Activated naive CD8-positive, alpha-beta T cell treated with anti-CD3 and anti-CD28 coated beads for 36 hours (primary cell): Measurements from ENCODE around the gene PLA2G4C. TPM values are rescaled to one million over a fixed set of nuclear protein-coding genes. Genes with fewer than 3 reads are reported as not detected.
"Not testable (repeated sequence)": the region's sequence is repeated elsewhere in the genome, so short reads cannot be mapped to it uniquely, and the experiment has no call there.

ENCODE experiments used
- DNase-seq: peaks from one replicate; pipeline ENCODE4 v3.0.0; 2021
- H3K27ac Mint-ChIP-seq: one replicate; pipeline ENCODE4 v1.8.0; 2022; ENCODE audit warnings: mild to moderate bottlenecking, moderate library complexity, mixed read lengths
- H3K27me3 Mint-ChIP-seq: one replicate; pipeline ENCODE4 v1.8.0; 2022; ENCODE audit warnings: mild to moderate bottlenecking, mixed read lengths
- H3K36me3 Mint-ChIP-seq: one replicate; pipeline ENCODE4 v1.8.0; 2021; ENCODE audit warnings: mild to moderate bottlenecking, mixed read lengths
- H3K4me1 Mint-ChIP-seq: one replicate; pipeline ENCODE4 v1.8.0; 2021; ENCODE audit warnings: mixed read lengths
- H3K4me3 Mint-ChIP-seq: one replicate; pipeline ENCODE4 v1.8.0; 2022; ENCODE audit warnings: mild to moderate bottlenecking, moderate library complexity, mixed read lengths
- H3K9me3 Mint-ChIP-seq: one replicate; pipeline ENCODE4 v1.8.0; 2022; ENCODE audit warnings: mixed read lengths
- total RNA-seq, 2 experiments: library from RNA; stranded (reverse); gene quantifications; one replicate each; pipeline ENCODE4 v1.2.3, GENCODE V29; 2021

The PLA2G4C gene
- total RNA-seq, 2 experiments from 2014 or later = 2.0 to 2.5 TPM

DNA sequence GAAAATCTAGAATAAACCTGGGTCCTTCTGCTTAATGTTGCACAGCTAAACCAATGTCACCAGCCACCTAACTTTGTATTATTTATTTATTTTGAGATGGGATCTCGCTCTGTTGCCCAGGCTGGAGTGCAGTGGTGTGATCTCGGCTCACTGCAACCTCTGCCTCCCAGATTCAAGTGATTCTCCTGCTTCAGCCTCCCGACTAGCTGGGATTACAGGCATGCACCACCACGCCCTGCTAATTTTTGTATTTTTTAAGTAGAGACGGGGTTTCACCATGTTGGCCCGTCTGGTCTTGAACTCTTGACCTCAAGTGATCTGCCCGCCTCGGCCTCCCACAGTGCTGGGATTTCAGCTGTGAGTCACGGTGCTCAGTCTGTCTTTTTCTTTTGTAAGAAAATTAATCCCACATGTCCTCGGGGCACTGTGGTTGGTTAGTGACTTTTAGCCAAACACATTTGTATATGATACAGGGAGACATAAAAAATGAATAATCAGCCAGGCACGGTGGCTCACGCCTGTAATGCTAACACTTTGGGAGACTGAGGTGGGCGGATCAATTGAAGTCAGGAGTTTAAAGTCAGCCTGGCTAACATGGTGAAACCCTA lies 19.4 kb downstream of the PLA2G4C start:
- not testable (repeated sequence) for H3K9me3 Mint-ChIP-seq, H3K4me3 Mint-ChIP-seq, DNase-seq, H3K36me3 Mint-ChIP-seq, H3K4me1 Mint-ChIP-seq, H3K27ac Mint-ChIP-seq
- H3K27me3 Mint-ChIP-seq = peaks cover 21% of the 10 kb centered on the region

DNA sequence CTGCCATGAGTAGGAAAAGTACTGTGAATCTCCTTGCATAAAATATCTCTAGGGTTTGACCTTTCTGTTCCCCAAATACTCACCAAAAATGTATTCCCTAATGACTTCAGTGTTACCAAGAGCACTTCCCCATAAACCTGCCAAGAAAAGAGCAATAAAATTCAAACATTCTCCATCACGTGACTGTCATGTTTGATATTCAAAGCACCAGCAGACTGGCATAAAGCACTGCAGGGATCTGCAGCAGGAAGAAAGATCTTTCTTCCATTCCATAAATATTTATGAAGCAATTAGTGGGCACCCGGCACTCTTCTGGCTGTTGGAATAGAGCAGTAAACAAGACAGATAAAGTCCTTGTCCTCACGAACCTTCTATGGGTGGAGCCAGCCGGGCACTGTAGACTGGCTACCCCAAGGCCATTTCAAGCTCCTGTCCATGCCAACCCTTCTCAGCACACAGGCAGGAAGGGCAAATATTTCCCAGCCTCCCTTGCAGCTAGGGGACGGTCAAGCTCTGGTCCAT lies 20.3 kb downstream of the PLA2G4C start:
- H3K4me1 Mint-ChIP-seq = no peaks in the 10 kb centered on the region
- peaks cover 15% of the 10 kb centered on the region for H3K27me3 Mint-ChIP-seq
- H3K9me3 Mint-ChIP-seq = peaks cover 9% of the 10 kb centered on the region
- no peak overlapping the region for H3K27ac Mint-ChIP-seq
- no peaks in the 10 kb centered on the region for H3K36me3 Mint-ChIP-seq
- no peak overlapping the region for H3K4me3 Mint-ChIP-seq
- DNase-seq = no peak

DNA sequence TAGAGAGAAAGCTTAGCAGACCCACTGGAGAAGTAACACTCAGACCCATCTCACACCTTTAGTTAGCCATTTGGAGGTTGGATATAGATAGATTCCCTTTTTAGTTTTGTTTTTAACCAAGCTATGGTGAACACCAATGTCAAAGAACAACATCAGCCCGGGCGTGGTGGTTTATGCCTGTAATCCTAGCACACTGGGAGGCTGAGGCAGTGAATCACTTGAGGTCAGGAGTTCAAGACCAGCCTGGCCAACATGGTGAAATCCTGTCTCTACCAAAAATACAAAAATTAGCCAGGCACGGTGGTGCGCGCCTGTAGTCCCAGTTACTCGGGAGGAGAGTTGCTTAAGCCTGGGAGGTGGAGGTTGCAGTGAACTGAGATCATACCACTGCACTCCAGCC lies 21.6 kb downstream of the PLA2G4C start:
- DNase-seq, H3K27ac Mint-ChIP-seq, H3K36me3 Mint-ChIP-seq, H3K4me1 Mint-ChIP-seq, H3K4me3 Mint-ChIP-seq, H3K9me3 Mint-ChIP-seq: not testable (repeated sequence)
- H3K27me3 Mint-ChIP-seq = peaks cover 14% of the 10 kb centered on the region

DNA sequence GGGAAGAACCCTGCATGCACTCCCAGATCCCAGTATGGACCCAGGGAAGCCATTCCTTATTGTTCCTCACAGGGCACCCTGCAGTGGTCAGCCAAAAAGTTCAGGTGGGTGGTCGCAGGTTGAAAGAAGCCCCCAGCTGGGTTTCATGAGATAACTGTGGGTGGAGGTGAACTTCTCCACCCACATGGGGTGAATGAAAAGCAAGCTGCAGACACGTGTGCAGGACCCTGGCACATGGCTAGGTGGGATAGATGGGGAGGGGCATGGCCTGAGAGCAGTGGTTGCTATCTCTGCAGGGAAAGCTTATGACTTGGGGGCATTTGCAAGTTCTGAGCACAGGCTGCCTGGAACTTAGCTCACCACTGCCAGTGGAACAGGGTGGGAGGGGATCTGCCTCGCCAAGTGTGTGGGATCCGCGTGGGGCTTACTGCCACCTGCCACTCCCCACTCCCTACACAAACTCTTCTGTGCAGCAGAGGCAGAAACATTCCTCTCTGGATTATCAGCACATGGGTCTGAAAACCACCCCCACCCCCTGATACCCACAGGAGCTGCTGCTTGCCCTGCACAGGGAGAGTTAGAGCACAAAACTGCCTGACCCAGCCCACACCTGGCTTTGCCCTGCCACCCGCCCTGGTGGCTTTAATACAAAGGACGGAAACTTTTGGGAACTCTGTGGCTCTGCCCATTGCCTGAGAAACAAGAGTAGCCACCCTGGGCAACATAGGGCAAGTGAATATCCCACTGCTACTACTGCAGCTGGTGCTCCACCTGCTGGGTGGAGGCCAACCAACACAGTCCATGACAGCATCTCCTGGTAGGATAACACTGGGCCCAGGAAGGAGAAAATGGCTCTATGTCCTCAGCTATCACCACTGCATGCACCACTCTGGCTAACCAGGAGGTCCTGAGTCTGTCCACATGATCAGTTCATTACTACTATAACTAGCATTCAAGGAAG lies 24.4 kb downstream of the PLA2G4C start:
- H3K36me3 Mint-ChIP-seq = no peaks in the 10 kb centered on the region
- H3K27ac Mint-ChIP-seq = no peak overlapping the region
- no peak overlapping the region for H3K4me3 Mint-ChIP-seq
- H3K27me3 Mint-ChIP-seq = peaks cover 14% of the 10 kb centered on the region
- H3K9me3 Mint-ChIP-seq = no peaks in the 10 kb centered on the region
- DNase-seq = no peak
- no peaks in the 10 kb centered on the region for H3K4me1 Mint-ChIP-seq

DNA sequence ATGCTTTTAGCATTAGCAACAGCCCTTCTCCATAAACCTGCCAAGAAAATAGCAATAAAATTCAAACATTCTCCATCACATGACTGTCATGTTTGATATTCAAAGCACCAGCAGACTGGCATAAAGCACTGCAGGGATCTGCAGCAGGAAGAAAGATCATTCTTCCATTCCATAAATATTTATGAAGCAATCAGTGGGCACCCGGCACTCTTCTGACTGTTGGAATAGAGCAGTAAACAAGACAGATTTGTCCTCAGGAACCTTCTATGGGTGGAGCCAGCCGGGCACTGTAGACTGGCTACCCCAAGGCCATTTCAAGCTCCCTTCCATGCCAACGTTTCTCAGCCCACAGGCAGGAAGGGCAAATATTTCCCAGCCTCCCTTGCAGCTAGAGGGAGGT lies 25.5 kb downstream of the PLA2G4C start:
- no peaks in the 10 kb centered on the region for H3K36me3 Mint-ChIP-seq
- no peaks in the 10 kb centered on the region for H3K9me3 Mint-ChIP-seq
- peaks cover 15% of the 10 kb centered on the region for H3K27me3 Mint-ChIP-seq
- no peaks in the 10 kb centered on the region for H3K4me1 Mint-ChIP-seq
- H3K4me3 Mint-ChIP-seq = no peak overlapping the region
- H3K27ac Mint-ChIP-seq = no peak overlapping the region
- DNase-seq = no peak

DNA sequence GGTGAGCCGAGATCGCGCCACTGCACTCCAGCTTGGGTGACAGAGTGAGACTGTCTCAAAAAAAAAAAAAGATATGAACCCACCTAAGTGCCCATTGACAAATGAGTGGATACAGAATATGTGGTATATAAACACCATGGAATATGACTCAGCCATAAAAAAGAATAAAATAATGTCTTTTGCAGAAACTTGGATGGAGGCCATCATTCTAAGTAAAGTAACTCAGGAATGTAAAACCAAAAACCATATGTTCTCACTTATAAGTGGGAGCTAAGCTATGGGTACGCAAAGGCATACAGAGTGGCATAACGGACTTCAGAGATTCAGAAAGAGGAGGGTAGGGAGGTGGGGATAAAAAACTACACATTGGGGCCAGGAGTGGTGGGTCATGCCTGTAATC lies 29.5 kb downstream of the PLA2G4C start:
- H3K27ac Mint-ChIP-seq = no peak overlapping the region
- H3K27me3 Mint-ChIP-seq = peaks cover 15% of the 10 kb centered on the region
- H3K36me3 Mint-ChIP-seq = no peaks in the 10 kb centered on the region

DNA sequence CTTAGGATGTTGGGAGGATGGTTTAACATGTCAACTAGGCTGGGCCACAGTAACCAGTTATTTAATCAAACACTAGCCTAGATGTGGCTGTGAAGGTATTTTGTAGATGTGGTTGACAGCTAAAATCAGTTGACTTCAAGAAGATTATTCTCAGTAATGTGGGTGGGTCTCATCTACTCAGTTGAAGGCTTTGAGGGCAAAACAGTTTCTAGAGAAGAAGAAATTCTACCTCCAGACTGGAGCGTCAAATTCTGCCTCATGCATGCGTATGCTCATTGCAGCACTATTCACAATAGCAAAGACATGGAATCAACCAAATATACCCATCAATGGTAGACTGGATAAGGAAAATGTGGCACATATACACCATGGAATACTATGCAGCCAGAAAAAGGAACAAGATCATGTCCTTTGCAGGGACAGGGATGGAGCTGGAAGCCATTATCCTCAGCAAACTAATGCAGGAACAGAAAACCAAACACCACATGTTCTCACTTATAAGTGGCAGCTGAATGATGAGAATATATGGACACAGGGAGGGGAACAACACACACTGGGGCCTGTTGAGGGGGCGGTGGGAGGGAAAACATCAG lies 40.3 kb downstream of the PLA2G4C start:
- H3K27me3 Mint-ChIP-seq, H3K27ac Mint-ChIP-seq, H3K4me1 Mint-ChIP-seq, H3K9me3 Mint-ChIP-seq, H3K4me3 Mint-ChIP-seq, H3K36me3 Mint-ChIP-seq, DNase-seq: not testable (repeated sequence)

More for the DNA sequence above, 29.5 kb downstream of the PLA2G4C start:
- Mint-ChIP-seq H3K4me3 (no peak overlapping the region), H3K4me1 (no peaks in the 10 kb centered on the region), H3K9me3 (no peaks in the 10 kb centered on the region)
- DNase-seq = no peak

DNA sequence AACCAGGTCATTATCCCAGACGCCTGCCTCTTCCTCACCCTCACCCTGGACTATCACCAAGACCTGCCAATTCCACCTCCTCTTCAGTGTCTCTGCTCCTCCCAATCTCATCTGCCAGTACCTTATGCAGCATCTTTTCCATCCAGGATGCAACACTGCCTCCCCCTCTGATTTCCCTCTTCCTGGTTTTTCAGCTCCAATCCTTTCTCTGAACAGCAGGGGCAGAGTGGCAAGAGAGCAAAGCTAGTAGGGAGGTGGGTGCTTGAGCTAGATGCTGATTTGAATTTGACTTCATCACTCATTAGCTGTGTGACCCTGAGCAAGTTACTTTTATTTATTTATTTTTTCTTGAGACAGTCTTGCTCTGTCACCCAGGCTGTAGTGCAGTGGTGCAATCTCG lies 41.2 kb downstream of the PLA2G4C start:
- Mint-ChIP-seq H3K4me3 (no peak overlapping the region), H3K27me3 (peaks cover 3% of the 10 kb centered on the region), H3K9me3 (no peaks in the 10 kb centered on the region), H3K27ac (no peak overlapping the region), H3K4me1 (no peaks in the 10 kb centered on the region), H3K36me3 (no peaks in the 10 kb centered on the region)
- DNase-seq = no peak

DNA sequence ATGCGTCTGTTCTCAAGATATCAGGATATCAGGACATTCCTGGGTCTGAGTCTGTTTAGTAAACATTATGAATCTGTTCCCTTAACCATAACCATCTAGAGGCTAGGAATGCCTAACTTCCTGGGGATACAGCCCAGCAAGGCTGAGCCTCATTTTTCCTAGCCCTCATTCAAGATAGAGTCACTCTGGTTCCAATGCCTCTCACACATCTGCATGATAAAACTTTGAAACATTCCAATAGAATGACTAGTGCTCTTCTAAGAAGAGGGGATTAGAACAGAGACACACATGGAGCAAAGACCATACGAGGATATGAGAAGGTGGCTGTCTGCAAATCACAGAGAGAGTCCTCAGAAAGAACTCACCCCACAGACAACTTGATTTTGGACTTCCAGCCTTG lies 46.1 kb downstream of the PLA2G4C start:
- H3K4me3 Mint-ChIP-seq = no peak overlapping the region
- no peak overlapping the region for H3K27ac Mint-ChIP-seq
- DNase-seq = no peak
- no peaks in the 10 kb centered on the region for H3K9me3 Mint-ChIP-seq
- peaks cover 25% of the 10 kb centered on the region for H3K27me3 Mint-ChIP-seq
- no peaks in the 10 kb centered on the region for H3K4me1 Mint-ChIP-seq
- no peaks in the 10 kb centered on the region for H3K36me3 Mint-ChIP-seq

DNA sequence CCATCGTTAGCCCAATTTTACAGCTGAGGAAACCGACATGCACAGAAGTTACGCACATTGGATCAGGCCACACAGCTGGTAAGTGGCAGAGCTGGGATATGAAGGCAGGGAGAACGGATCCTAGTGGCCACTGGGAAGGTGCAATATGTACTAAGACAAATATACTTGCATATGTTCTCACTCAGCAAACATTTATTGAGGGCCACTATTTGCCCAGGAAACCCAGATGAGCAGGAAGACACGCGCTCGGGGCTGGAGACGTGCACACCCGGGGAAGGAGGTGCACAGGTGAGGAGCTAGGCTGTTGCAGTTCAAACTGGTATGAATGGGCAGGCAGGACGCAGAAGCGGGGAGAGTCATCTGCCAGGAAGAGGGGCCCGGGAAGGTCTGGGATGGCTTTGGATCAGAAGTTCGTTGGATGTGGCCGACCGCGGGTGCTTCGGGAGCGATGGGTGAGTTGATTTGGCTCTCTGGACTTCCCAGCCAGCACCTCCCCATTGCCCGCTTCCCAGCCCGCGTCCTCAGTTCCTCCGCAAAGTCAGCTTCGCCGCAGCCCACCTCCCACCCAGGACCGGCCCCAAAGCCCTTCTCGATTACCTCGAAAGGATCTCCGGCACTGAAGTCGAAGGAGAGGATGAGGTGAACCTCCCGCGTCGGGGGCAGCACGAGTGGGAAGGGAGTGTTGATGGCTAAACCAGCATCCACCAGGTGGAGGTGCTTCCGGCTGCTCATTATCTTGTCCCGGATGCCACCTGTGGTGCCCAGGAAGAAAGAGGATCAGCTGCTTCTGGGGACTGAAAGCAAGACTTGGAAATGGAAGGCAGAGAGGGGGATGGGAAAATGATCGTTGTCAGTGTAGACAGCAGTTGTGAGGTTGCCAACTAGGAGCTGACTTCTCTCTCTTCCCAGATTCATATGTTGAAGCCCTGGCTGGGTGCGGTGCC lies 48.9 kb downstream of the PLA2G4C start:
- no peak for DNase-seq
- Mint-ChIP-seq H3K9me3 (no peaks in the 10 kb centered on the region), H3K4me3 (no peak overlapping the region), H3K27ac (no peak overlapping the region), H3K27me3 (peaks cover 27% of the 10 kb centered on the region), H3K4me1 (peaks cover 3% of the 10 kb centered on the region), H3K36me3 (no peaks in the 10 kb centered on the region)

DNA sequence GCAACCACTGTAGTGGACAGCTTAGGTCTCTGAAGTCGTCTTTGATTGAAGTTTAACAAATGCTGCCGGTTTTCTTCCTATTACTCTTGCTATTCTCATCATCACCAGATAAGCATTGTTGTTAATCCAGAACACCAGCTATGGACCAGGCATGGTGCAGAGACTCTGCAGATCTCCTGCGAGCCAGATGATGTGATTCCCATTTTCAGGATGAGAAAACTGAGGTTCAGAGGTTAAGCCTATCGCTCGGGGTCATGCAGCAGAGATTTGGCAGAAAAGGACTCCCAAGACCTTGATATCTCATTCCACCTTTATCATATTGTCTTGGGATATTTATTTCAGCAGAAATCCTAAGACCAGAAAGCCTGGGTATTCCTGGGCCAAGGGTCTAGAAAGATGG lies 50.2 kb downstream of the PLA2G4C start:
- DNase-seq = no peak
- H3K4me1 Mint-ChIP-seq = peaks cover 3% of the 10 kb centered on the region
- peaks cover 27% of the 10 kb centered on the region for H3K27me3 Mint-ChIP-seq
- H3K9me3 Mint-ChIP-seq = no peaks in the 10 kb centered on the region
- no peak overlapping the region for H3K27ac Mint-ChIP-seq
- H3K36me3 Mint-ChIP-seq = no peaks in the 10 kb centered on the region
- no peak overlapping the region for H3K4me3 Mint-ChIP-seq

DNA sequence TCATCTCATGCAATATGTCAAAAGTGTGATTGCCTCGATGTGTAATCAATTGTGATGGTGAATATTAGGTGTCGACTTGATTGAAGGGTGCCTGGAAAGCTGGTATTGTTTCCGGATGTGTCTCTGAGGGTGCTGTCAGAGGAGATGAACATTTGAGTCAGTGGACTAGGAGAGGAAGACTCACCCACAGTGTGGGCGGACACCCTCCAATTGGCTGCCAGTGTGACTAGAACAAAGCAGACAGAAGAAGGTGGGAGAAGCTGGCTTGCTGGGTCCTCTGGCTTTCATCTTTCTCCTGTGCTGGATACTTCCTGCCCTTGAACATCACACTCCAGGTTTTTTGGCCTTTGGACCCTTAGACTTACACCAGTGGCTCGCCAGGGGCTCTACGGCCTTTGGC lies 51.3 kb downstream of the PLA2G4C start:
- no peaks in the 10 kb centered on the region for H3K9me3 Mint-ChIP-seq
- DNase-seq = no peak
- peaks cover 27% of the 10 kb centered on the region for H3K27me3 Mint-ChIP-seq
- no peaks in the 10 kb centered on the region for H3K36me3 Mint-ChIP-seq
- no peak overlapping the region for H3K27ac Mint-ChIP-seq
- H3K4me3 Mint-ChIP-seq = no peak overlapping the region
- peaks cover 3% of the 10 kb centered on the region for H3K4me1 Mint-ChIP-seq

DNA sequence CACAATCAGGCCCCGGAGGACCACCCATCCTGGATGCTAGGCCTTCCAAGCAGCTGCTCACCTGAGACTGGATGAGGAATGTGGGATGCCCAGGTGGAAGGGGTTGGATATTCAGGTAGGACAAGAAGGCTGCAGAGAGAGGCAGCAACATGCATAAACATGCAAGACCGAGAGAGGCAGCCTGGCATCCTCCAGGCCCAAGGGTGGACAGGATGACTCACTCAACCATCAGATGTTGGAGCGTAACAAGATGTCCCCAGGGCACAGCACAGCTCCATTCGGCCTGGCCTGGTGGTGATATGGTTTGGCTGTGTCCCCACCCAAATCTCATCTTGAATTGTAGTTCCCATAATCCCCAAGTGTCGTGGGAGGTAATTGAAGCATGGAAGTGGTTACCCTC lies 56.8 kb downstream of the PLA2G4C start:
- peaks cover 2% of the 10 kb centered on the region for H3K9me3 Mint-ChIP-seq
- H3K4me1 Mint-ChIP-seq = no peaks in the 10 kb centered on the region
- DNase-seq = no peak
- no peak overlapping the region for H3K4me3 Mint-ChIP-seq
- no peaks in the 10 kb centered on the region for H3K36me3 Mint-ChIP-seq
- H3K27ac Mint-ChIP-seq = no peak overlapping the region
- H3K27me3 Mint-ChIP-seq = no peaks in the 10 kb centered on the region

DNA sequence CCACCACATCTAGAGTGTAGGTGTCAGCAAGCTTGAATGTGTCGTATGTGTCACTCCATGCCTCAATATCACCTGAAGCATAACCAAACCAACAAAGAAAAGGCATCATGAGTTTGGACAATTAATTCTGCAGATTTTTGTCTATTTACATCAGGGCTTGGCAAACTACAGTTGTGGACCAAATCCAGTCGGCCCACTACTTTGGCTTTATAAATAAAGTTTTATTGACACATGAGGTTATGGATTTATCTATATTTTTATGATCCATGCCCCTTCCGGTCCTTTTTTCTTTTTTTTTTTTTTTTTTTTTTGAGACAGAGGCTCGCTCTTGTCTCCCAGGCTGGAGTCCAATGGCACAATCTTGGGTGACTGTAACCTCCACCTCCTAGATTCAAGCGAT lies 57.5 kb downstream of the PLA2G4C start:
- H3K4me3 Mint-ChIP-seq = no peak overlapping the region
- no peak for DNase-seq
- H3K9me3 Mint-ChIP-seq = peaks cover 2% of the 10 kb centered on the region
- H3K27me3 Mint-ChIP-seq = no peaks in the 10 kb centered on the region
- H3K36me3 Mint-ChIP-seq = no peaks in the 10 kb centered on the region
- no peak overlapping the region for H3K27ac Mint-ChIP-seq
- no peaks in the 10 kb centered on the region for H3K4me1 Mint-ChIP-seq
